Measurements from ENCODE around the gene SIX6. TPM values are rescaled to one million over a fixed set of nuclear protein-coding genes. Genes with fewer than 3 reads are reported as not detected.

The SIX6 gene
- total and polyA plus RNA-seq, 2 donors (not counting 1 experiment from before 2014, with no cell fraction given), result not detected

- no peak overlapping the region for H3K27ac Mint-ChIP-seq
- Histone ChIP-seq H3K9ac (ENCODE audit: low read length) (no peak overlapping the region), H3K79me2 (ENCODE audit: control insufficient read depth, insufficient read depth, low read length) (no peaks in the 10 kb centered on the region), H3K4me2 (replicated peaks; ENCODE audit: low read depth, low read length, poor library complexity, severe bottlenecking) (no peak overlapping the region), H3K4me3 (ENCODE audit: control extremely low read depth in 1 of 5, extremely low read depth in 1 of 5, insufficient read depth in 1 of 5, low read depth in 2 of 5, low read length in 4 of 5) (no peak overlapping the region), H3K36me3 (replicated peaks in 1 of 2; ENCODE audit: control extremely low read depth in 1 of 2, control insufficient read depth in 1 of 2, extremely low read depth in 1 of 2, insufficient read depth in 2 of 2, low read length in 1 of 2) (no peaks in the 10 kb centered on the region), H3K4me1 (ENCODE audit: control insufficient read depth in 2 of 2, insufficient read depth in 2 of 2, low read length in 2 of 2) (peaks cover 12 to 15% of the 10 kb centered on the region in 2 donors), H2AFZ (ENCODE audit: insufficient read depth, low read depth, low read length, poor library complexity, severe bottlenecking) (no peak overlapping the region), H4K20me1 (ENCODE audit: control insufficient read depth, insufficient read depth, low read length, poor library complexity, severe bottlenecking) (no peaks in the 10 kb centered on the region), H3K27me3 (replicated peaks in 1 of 4; ENCODE audit: control extremely low read depth in 1 of 4, control insufficient read depth in 3 of 4, insufficient read depth in 4 of 4, low read length in 3 of 4) (peaks cover 0 to 41% (median 18%) of the 10 kb centered on the region in 4 experiments), H3K27ac (ENCODE audit: low read length in 2 of 2) (no peak overlapping the region), H3K9me3 (ENCODE audit: control extremely low read depth in 1 of 3, control insufficient read depth in 2 of 3, insufficient read depth in 1 of 3, low read length in 2 of 3) (peaks cover 0 to 12% (median 2%) of the 10 kb centered on the region in 3 donors)
- no peak overlapping the region for H3K4me3 Mint-ChIP-seq
- ChIA-PET CTCF (no interaction called here), POLR2A (no interaction called here)
- peaks cover 20% of the 10 kb centered on the region for H3K27me3 Mint-ChIP-seq
- H3K9me3 Mint-ChIP-seq (ENCODE audit: insufficient read depth), result no peaks in the 10 kb centered on the region
- H3K4me1 Mint-ChIP-seq, result peaks cover 5% of the 10 kb centered on the region
- DNase-seq (no peak), ATAC-seq (ENCODE audit: low read depth) (no peak)
- TF ChIP-seq EZH2 (IDR thresholded peaks at IDR 0.05; ENCODE audit: borderline replicate concordance, insufficient read depth, low read depth, low read length, poor library complexity, severe bottlenecking), result no peak
- TF ChIP-seq CTCF (IDR thresholded peaks at IDR 0.05), result no peak
- intact Hi-C loops (cut with micrococcal nuclease), result no loop called here
Measured at GRCh38 chr14:60488175-60488574, 20.8 kb upstream of the SIX6 start.

- DNase-seq (no peak), ATAC-seq (ENCODE audit: low read depth) (no peak)
- Mint-ChIP-seq H3K27me3 (peaks cover 19% of the 10 kb centered on the region), H3K4me1 (peaks cover 4% of the 10 kb centered on the region), H3K27ac (no peak overlapping the region), H3K4me3 (no peak overlapping the region), H3K9me3 (ENCODE audit: insufficient read depth) (no peaks in the 10 kb centered on the region)
- Histone ChIP-seq H3K27me3 (replicated peaks in 1 of 4; ENCODE audit: control extremely low read depth in 1 of 4, control insufficient read depth in 3 of 4, insufficient read depth in 4 of 4, low read length in 3 of 4) (peaks cover 0 to 34% (median 13%) of the 10 kb centered on the region in 4 experiments), H3K9me3 (ENCODE audit: control extremely low read depth in 1 of 3, control insufficient read depth in 2 of 3, insufficient read depth in 1 of 3, low read length in 2 of 3) (peaks cover 0 to 9% (median 2%) of the 10 kb centered on the region in 3 donors), H3K4me3 (ENCODE audit: control extremely low read depth in 1 of 5, extremely low read depth in 1 of 5, insufficient read depth in 1 of 5, low read depth in 2 of 5, low read length in 4 of 5) (no peak overlapping the region), H3K4me2 (replicated peaks; ENCODE audit: low read depth, low read length, poor library complexity, severe bottlenecking) (no peak overlapping the region), H3K79me2 (ENCODE audit: control insufficient read depth, insufficient read depth, low read length) (no peaks in the 10 kb centered on the region), H4K20me1 (ENCODE audit: control insufficient read depth, insufficient read depth, low read length, poor library complexity, severe bottlenecking) (no peaks in the 10 kb centered on the region), H3K4me1 (ENCODE audit: control insufficient read depth in 2 of 2, insufficient read depth in 2 of 2, low read length in 2 of 2) (peaks cover 8 to 12% of the 10 kb centered on the region in 2 donors), H3K27ac (ENCODE audit: low read length in 2 of 2) (no peak overlapping the region), H3K36me3 (replicated peaks in 1 of 2; ENCODE audit: control extremely low read depth in 1 of 2, control insufficient read depth in 1 of 2, extremely low read depth in 1 of 2, insufficient read depth in 2 of 2, low read length in 1 of 2) (no peaks in the 10 kb centered on the region), H3K9ac (ENCODE audit: low read length) (no peak overlapping the region), H2AFZ (ENCODE audit: insufficient read depth, low read depth, low read length, poor library complexity, severe bottlenecking) (no peak overlapping the region)
- ChIA-PET POLR2A (no interaction called here), CTCF (no interaction called here)
- no peak for TF ChIP-seq EZH2 (IDR thresholded peaks at IDR 0.05; ENCODE audit: borderline replicate concordance, insufficient read depth, low read depth, low read length, poor library complexity, severe bottlenecking)
- no CpG with 5 or more reads among the region's 3 CpGs for WGBS (ENCODE audit: insufficient coverage)
- intact Hi-C loops (cut with micrococcal nuclease), result no loop called here
Measured at GRCh38 chr14:60490270-60490669, 18.7 kb upstream of the SIX6 start.

Measured in B cell (primary cell).